HepG2 (cell line): ENCODE data around the gene SGSH. TPM values are rescaled to one million over a fixed set of nuclear protein-coding genes. Genes with fewer than 3 reads are reported as not detected.
A peak's percentile ranks its signal among the peaks of the same experiment; 100 is the strongest.

Source experiments
- ATAC-seq: fragments of 200-7000 bp; cut with Tn5 transposase; 3 replicates; pipeline ENCODE4 v1.9.1; 2020; ENCODE audit warnings: mild to moderate bottlenecking, moderate library complexity
- BruUV-seq: library from RNA; stranded (reverse); fragments of 400-500 nt; replicated peaks from 2 replicates; lab custom pipeline; 2021; lab: Mats Ljungman, UMichigan
- CTCF ChIA-PET: fragments of 300-600 bp; formaldehyde crosslinking; extraction: SDS; loops from one replicate; lab custom pipeline; 2021; ENCODE audit warnings: low total read pairs, inconsistent platforms, low intra/inter-chr PET ratio; lab: Yijun Ruan, JAX
- POLR2A ChIA-PET: fragments of 350-600 bp; sonication (Branson Sonifier 250); formaldehyde crosslinking; loops from one replicate; lab custom pipeline; 2020; ENCODE audit warnings: antibody characterized with exemption, inconsistent platforms; lab: Yijun Ruan, JAX
- DNase-seq: peaks from one replicate; pipeline ENCODE4 v3.0.0-alpha.2; 2015; ENCODE audit warnings: low spot score
- FAIRE-seq: peaks from 3 replicates; lab custom pipeline; 2011; peaks lifted over from hg19 to GRCh38; lab: Jason Lieb, UNC
- H2AFZ ChIP-seq: one replicate; pipeline ENCODE4 v1.6.1; 2011; ENCODE audit warnings: low read length, inconsistent platforms
- H3K27ac ChIP-seq: fragments of 300-600 bp; 3 replicates; pipeline ENCODE4 v1.8.0; 2011; ENCODE audit warnings: mixed run types, mild to moderate bottlenecking, mixed read lengths, low read length, inconsistent platforms; ENCODE audit not compliant: insufficient read depth; ENCODE audit errors: extremely low read length
- H3K27me3 ChIP-seq, 2 experiments: fragments of 200-600 bp in 1 of 2; 2 replicates in 1 of 2; 3 replicates in 1 of 2; pipeline versions ENCODE4 v1.6.0 to v1.8.0; 2011; ENCODE audit warnings: low read length in 2 of 2, mild to moderate bottlenecking in 2 of 2, moderate library complexity in 2 of 2, inconsistent platforms in 1 of 2; ENCODE audit not compliant: insufficient read depth in 2 of 2, control insufficient read depth in 1 of 2
- H3K36me3 ChIP-seq, 2 experiments: fragments of 200-600 bp in 1 of 2; replicated peaks in 1 of 2; 2 replicates in 1 of 2; 3 replicates in 1 of 2; pipeline versions ENCODE4 v1.5.1 to v1.8.0; 2011; ENCODE audit warnings: low read length in 2 of 2, inconsistent platforms in 1 of 2; ENCODE audit not compliant: insufficient read depth in 2 of 2, control insufficient read depth in 1 of 2
- H3K4me1 ChIP-seq: 2 replicates; pipeline ENCODE4 v1.5.1; 2012; ENCODE audit warnings: low read length, inconsistent platforms; ENCODE audit not compliant: insufficient read depth
- H3K4me2 ChIP-seq: 2 replicates; pipeline ENCODE4 v1.6.0; 2011; ENCODE audit warnings: low read depth, low read length, inconsistent platforms
- H3K4me3 ChIP-seq, 3 experiments: fragments of 200-600 bp in 1 of 3; sonication (generic), shearing (Covaris generic) in 1 of 3; replicated peaks in 1 of 3; 2 replicates each; pipeline ENCODE4 v1.5.1; 2011 to 2016; ENCODE audit warnings: low read length in 3 of 3, inconsistent platforms in 2 of 3, low read depth in 2 of 3, mild to moderate bottlenecking in 2 of 3, control low read depth in 1 of 3, mixed read lengths in 1 of 3; ENCODE audit not compliant: insufficient read depth in 1 of 3
- H3K79me2 ChIP-seq: one replicate; pipeline ENCODE4 v1.6.1; 2011; ENCODE audit warnings: low read length, inconsistent platforms; ENCODE audit not compliant: insufficient read depth
- H3K9ac ChIP-seq: 2 replicates; pipeline ENCODE4 v1.6.0; 2011; ENCODE audit warnings: mild to moderate bottlenecking, low read depth, low read length, inconsistent platforms; ENCODE audit not compliant: insufficient read depth
- H3K9me3 ChIP-seq: 2 replicates; pipeline ENCODE4 v1.5.1; 2012; ENCODE audit warnings: mild to moderate bottlenecking, low read length
- H4K20me1 ChIP-seq: 2 replicates; pipeline ENCODE4 v1.6.0; 2011; ENCODE audit warnings: inconsistent platforms, mild to moderate bottlenecking, low read length, moderate library complexity; ENCODE audit not compliant: insufficient read depth
- DNMT3B ChIP-seq: conservative IDR thresholded peaks from 2 replicates; pipeline ENCODE4 v1.6.1; 2016; ENCODE audit warnings: missing biosample characterization, control low read depth
- ESRRA ChIP-seq: sonication (generic); formaldehyde crosslinking; IDR thresholded peaks from 2 replicates; pipeline ENCODE4 v1.5.1; 2020; ENCODE audit warnings: mild to moderate bottlenecking, low read depth, missing genetic modification reagents
- HNRNPK ChIP-seq: fragments of 200-400 bp; formaldehyde crosslinking; IDR thresholded peaks from 2 replicates; pipeline ENCODE4 v1.6.1; 2018; ENCODE audit warnings: low read length, low read depth, moderate library complexity, mild to moderate bottlenecking; ENCODE audit not compliant: poor library complexity, severe bottlenecking
- HNRNPL ChIP-seq: fragments of 200-400 bp; formaldehyde crosslinking; IDR thresholded peaks from 2 replicates; pipeline ENCODE4 v1.6.1; 2017; ENCODE audit warnings: mild to moderate bottlenecking, low read depth, low read length
- RFXAP ChIP-seq: sonication (generic); formaldehyde crosslinking; IDR thresholded peaks from 2 replicates; pipeline ENCODE4 v1.4.0; 2020; ENCODE audit warnings: missing genetic modification reagents, borderline replicate concordance
- TFDP2 ChIP-seq: sonication (generic); formaldehyde crosslinking; IDR thresholded peaks from 2 replicates; pipeline ENCODE4 v1.4.0; 2020; ENCODE audit warnings: missing genetic modification reagents
- ZNF331 ChIP-seq: sonication (generic); formaldehyde crosslinking; IDR thresholded peaks from 2 replicates; pipeline ENCODE4 v1.4.0; 2020; ENCODE audit warnings: missing genetic modification reagents
- ZNF512 ChIP-seq: sonication (generic); formaldehyde crosslinking; IDR thresholded peaks from 2 replicates; pipeline ENCODE4 v1.4.0; 2020; ENCODE audit warnings: mild to moderate bottlenecking, missing genetic modification reagents
- WGBS: methylation state at CpG from one replicate; pipeline ENCODE4 v1.1.6; 2017; ENCODE audit warnings: low lambda C conversion rate; 5-methylcytosine and 5-hydroxymethylcytosine counted together
- in situ Hi-C: cut with HindIII; loops from 2 replicates; pipeline ENCODE4 v1.10.0; 2017; ENCODE audit warnings: low pct_unique_long_range_greater_than_20kb; ENCODE audit not compliant: extremely low pct_ligation_motif_present
- intact Hi-C: fragments of 100-400 bp; cut with micrococcal nuclease; formaldehyde crosslinking; loops from one replicate; pipeline ENCODE4 v1.10.0; 2022; ENCODE audit not compliant: unreplicated experiment
- polyA plus RNA-seq, 8 experiments: library from polyadenylated mRNA; depleted of rRNA in 3 of 8; stranded (reverse) in 7 of 8; unstranded in 1 of 8; fragments of >200 nt; fragmentation: Illumina TruSeq in 4 of 8; extraction: Trizol in 4 of 8; gene quantifications; 2 replicates each; pipeline versions ENCODE4 v1.2.1 to v1.2.3, GENCODE V29; 2011 to 2016; ENCODE audit warnings: low read depth in 4 of 8, missing spikeins in 1 of 8, mixed read lengths in 1 of 8; ENCODE audit not compliant: insufficient read depth in 1 of 8
- total RNA-seq, 5 experiments: library from RNA; depleted of rRNA; stranded (reverse); fragments of >200 nt; fragmentation: Illumina TruSeq; extraction: Trizol; gene quantifications; 2 replicates each; pipeline ENCODE4 v1.2.3, GENCODE V29; 2016; ENCODE audit warnings: low read depth in 1 of 5
- TF ChIP-seq, protein P1 (sequence below): IDR thresholded peaks from 2 replicates; pipeline ENCODE4 v1.6.1; 2016

SGSH gene
- total and polyA plus RNA-seq, 2 of the 13 experiments (the other 11 are each of a cell fraction or from before 2014, with no cell fraction given) = 12.2 to 17.6 TPM

DNA sequence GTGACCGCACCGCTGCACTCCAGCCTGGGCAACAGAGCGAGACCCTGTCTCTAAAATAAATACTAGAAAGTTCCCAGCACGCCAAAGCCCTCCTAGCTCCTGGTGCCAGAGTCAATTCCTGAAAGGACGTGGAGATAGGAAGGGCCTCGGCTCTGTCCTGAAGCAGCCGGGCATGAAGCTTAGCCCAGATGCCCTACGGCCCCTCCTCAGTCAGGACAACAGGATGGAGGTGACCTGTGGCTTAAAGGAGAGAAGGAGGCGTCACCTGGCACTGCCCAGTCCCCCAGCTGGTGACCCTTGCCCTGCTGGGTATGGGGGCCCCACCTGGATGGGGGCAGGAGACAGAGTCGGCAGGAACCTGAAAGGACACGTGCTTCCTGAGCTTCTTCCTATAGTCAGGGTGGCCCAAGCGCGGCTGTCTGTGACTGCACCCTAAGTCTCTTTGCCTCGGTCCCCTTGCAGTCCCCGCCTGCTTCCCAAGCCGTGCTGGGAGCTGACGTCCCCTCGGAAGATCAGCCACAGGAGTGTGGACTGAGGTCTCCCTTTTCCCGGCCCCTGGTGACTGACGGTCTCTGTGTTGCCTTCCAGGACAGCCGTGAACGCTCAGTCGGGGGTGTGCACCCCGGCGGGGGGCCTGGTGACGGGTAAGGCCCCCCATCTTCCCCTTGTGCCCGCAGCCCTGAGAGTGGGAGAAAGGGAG lies 25.6 kb upstream of the SGSH start:
- H3K36me3 ChIP-seq = peaks cover 6 to 20% of the 10 kb centered on the region in 2 experiments; a peak in 4 of 5 replicates
- in situ Hi-C loops (no loop called here), intact Hi-C loops (no loop called here)
- DNase-seq (no peak), FAIRE-seq (no peak), ATAC-seq (no peak)
- H4K20me1 ChIP-seq = no peaks in the 10 kb centered on the region
- TF ChIP-seq ZNF331 (CRISPR knock-in tag) (no peak), HNRNPL (0 out of 2 replicates have a peak, but pooled peaks have one; percentile 30)
- no peak overlapping the region for H3K27ac ChIP-seq
- no peak overlapping the region for H3K4me2 ChIP-seq
- H3K4me3 ChIP-seq = no peak overlapping the region
- H3K27me3 ChIP-seq = no peaks in the 10 kb centered on the region
- no peaks in the 10 kb centered on the region for H3K4me1 ChIP-seq
- 95% methylated on average over 20 of the region's 27 CpGs for WGBS
- H2AFZ ChIP-seq = no peak overlapping the region
- ChIA-PET CTCF (no interaction called here), POLR2A (no interaction called here)
- no peaks in the 10 kb centered on the region for H3K9me3 ChIP-seq
- H3K9ac ChIP-seq = no peak overlapping the region
- no TSS peak for BruUV-seq
- no peaks in the 10 kb centered on the region for H3K79me2 ChIP-seq

- TF ChIP-seq RFXAP (CRISPR knock-in tag) (no peak), HNRNPK (no peak), DNMT3B (no peak), ESRRA (CRISPR knock-in tag) (no peak), TFDP2 (CRISPR knock-in tag) (no peak), ZNF512 (CRISPR knock-in tag) (no peak)
- TF ChIP-seq, protein P1, sequence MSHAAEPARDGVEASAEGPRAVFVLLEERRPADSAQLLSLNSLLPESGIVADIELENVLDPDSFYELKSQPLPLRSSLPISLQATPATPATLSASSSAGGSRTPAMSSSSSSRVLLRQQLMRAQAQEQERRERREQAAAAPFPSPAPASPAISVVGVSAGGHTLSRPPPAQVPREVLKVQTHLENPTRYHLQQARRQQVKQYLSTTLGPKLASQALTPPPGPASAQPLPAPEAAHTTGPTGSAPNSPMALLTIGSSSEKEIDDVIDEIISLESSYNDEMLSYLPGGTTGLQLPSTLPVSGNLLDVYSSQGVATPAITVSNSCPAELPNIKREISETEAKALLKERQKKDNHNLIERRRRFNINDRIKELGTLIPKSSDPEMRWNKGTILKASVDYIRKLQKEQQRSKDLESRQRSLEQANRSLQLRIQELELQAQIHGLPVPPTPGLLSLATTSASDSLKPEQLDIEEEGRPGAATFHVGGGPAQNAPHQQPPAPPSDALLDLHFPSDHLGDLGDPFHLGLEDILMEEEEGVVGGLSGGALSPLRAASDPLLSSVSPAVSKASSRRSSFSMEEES (CRISPR knock-in tag) = no peak
- intact Hi-C loops (no loop called here), in situ Hi-C loops (no loop called here)
- Histone ChIP-seq H4K20me1 (no peaks in the 10 kb centered on the region), H3K4me1 (no peaks in the 10 kb centered on the region), H2AFZ (no peak overlapping the region), H3K4me2 (no peak overlapping the region), H3K9ac (no peak overlapping the region), H3K79me2 (no peaks in the 10 kb centered on the region), H3K36me3 (peaks cover 6 to 20% of the 10 kb centered on the region in 2 experiments; a peak in 4 of 5 replicates), H3K27me3 (no peaks in the 10 kb centered on the region), H3K9me3 (no peaks in the 10 kb centered on the region), H3K27ac (no peak overlapping the region), H3K4me3 (no peak overlapping the region)
- FAIRE-seq = no peak
- 93% methylated on average over 22 of the region's 22 CpGs for WGBS
- no TSS peak for BruUV-seq
- no peak for DNase-seq
- ChIA-PET POLR2A (no interaction called here), CTCF (no interaction called here)
- no peak for ATAC-seq
Observed at GRCh38 chr17:80244871-80245509, 24.9 kb upstream of the SGSH start.
